Measurements from ENCODE around the gene PMPCB. TPM values are rescaled to one million over a fixed set of nuclear protein-coding genes. Genes with fewer than 3 reads are reported as not detected.

Gene PMPCB
- polyA plus RNA-seq, 1 donor from 2014 or later = 130 TPM

GRCh38 chr7:103314852-103315251, 17.6 kb downstream of the PMPCB start:
- no peaks in the 10 kb centered on the region for H4K20me1 ChIP-seq (ENCODE audit: insufficient read depth)
- no peaks in the 10 kb centered on the region for H3K9me2 ChIP-seq (ENCODE audit: insufficient read depth, low read length)
- peaks cover 35% of the 10 kb centered on the region for H3K36me3 ChIP-seq (ENCODE audit: insufficient read depth, low read length)
- TF ChIP-seq CTCF (IDR thresholded peaks at IDR 0.05; ENCODE audit: poor library complexity, severe bottlenecking) (no peak), EZH2 (IDR thresholded peaks at IDR 0.05; ENCODE audit: borderline replicate concordance, insufficient read depth, low read length, poor library complexity, severe bottlenecking) (no peak), MXI1 (conservative IDR thresholded peaks at IDR 0.05; ENCODE audit: poor library complexity, severe bottlenecking) (no peak), SMC3 (conservative IDR thresholded peaks at IDR 0.05; ENCODE audit: poor library complexity) (no peak), TAF1 (IDR thresholded peaks at IDR 0.05; ENCODE audit: low read depth) (no peak), RAD21 (conservative IDR thresholded peaks at IDR 0.05) (no peak), POLR2AphosphoS5 (IDR thresholded peaks at IDR 0.05) (no peak), EP300 (conservative IDR thresholded peaks at IDR 0.05; ENCODE audit: poor library complexity, severe bottlenecking) (no peak)
- TF ChIP-seq, protein P1, sequence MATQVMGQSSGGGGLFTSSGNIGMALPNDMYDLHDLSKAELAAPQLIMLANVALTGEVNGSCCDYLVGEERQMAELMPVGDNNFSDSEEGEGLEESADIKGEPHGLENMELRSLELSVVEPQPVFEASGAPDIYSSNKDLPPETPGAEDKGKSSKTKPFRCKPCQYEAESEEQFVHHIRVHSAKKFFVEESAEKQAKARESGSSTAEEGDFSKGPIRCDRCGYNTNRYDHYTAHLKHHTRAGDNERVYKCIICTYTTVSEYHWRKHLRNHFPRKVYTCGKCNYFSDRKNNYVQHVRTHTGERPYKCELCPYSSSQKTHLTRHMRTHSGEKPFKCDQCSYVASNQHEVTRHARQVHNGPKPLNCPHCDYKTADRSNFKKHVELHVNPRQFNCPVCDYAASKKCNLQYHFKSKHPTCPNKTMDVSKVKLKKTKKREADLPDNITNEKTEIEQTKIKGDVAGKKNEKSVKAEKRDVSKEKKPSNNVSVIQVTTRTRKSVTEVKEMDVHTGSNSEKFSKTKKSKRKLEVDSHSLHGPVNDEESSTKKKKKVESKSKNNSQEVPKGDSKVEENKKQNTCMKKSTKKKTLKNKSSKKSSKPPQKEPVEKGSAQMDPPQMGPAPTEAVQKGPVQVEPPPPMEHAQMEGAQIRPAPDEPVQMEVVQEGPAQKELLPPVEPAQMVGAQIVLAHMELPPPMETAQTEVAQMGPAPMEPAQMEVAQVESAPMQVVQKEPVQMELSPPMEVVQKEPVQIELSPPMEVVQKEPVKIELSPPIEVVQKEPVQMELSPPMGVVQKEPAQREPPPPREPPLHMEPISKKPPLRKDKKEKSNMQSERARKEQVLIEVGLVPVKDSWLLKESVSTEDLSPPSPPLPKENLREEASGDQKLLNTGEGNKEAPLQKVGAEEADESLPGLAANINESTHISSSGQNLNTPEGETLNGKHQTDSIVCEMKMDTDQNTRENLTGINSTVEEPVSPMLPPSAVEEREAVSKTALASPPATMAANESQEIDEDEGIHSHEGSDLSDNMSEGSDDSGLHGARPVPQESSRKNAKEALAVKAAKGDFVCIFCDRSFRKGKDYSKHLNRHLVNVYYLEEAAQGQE (IDR thresholded peaks at IDR 0.05; ENCODE audit: borderline replicate concordance) = no peak
- H3F3A ChIP-seq (ENCODE audit: insufficient read depth, low read length, poor library complexity, severe bottlenecking) = no peaks in the 10 kb centered on the region
- no peak overlapping the region for H3K27ac ChIP-seq (ENCODE audit: low read length)
- no peaks in the 10 kb centered on the region for H3K9me3 ChIP-seq (ENCODE audit: low read length)
- no peak overlapping the region for H2AFZ ChIP-seq (ENCODE audit: low read depth, low read length)
- H3K9ac ChIP-seq (ENCODE audit: low read length) = no peak overlapping the region
- H3K4me2 ChIP-seq (ENCODE audit: low read length) = no peak overlapping the region
- H3K4me3 ChIP-seq (ENCODE audit: low read length) = no peak overlapping the region
- no peaks in the 10 kb centered on the region for H3K79me2 ChIP-seq (replicated peaks; ENCODE audit: insufficient read depth, low read length)
- no peaks in the 10 kb centered on the region for H3K27me3 ChIP-seq (ENCODE audit: insufficient read depth, low read depth, low read length)

GRCh38 chr7:103316380-103316941, 19.2 kb downstream of the PMPCB start:
- Histone ChIP-seq H2AFZ (ENCODE audit: low read depth, low read length) (no peak overlapping the region), H3K27me3 (ENCODE audit: insufficient read depth, low read depth, low read length) (no peaks in the 10 kb centered on the region), H3K9me2 (ENCODE audit: insufficient read depth, low read length) (no peaks in the 10 kb centered on the region), H3K4me3 (ENCODE audit: low read length) (no peak overlapping the region), H4K20me1 (ENCODE audit: insufficient read depth) (no peaks in the 10 kb centered on the region), H3K9ac (ENCODE audit: low read length) (no peak overlapping the region), H3K36me3 (ENCODE audit: insufficient read depth, low read length) (peaks cover 23% of the 10 kb centered on the region), H3K79me2 (replicated peaks; ENCODE audit: insufficient read depth, low read length) (no peaks in the 10 kb centered on the region), H3K27ac (ENCODE audit: low read length) (no peak overlapping the region), H3K9me3 (ENCODE audit: low read length) (no peaks in the 10 kb centered on the region), H3F3A (ENCODE audit: insufficient read depth, low read length, poor library complexity, severe bottlenecking) (no peaks in the 10 kb centered on the region), H3K4me2 (ENCODE audit: low read length) (no peak overlapping the region)
- TF ChIP-seq EP300 (conservative IDR thresholded peaks at IDR 0.05; ENCODE audit: poor library complexity, severe bottlenecking) (no peak), CTCF (IDR thresholded peaks at IDR 0.05; ENCODE audit: poor library complexity, severe bottlenecking) (no peak), SMC3 (conservative IDR thresholded peaks at IDR 0.05; ENCODE audit: poor library complexity) (no peak), EZH2 (IDR thresholded peaks at IDR 0.05; ENCODE audit: borderline replicate concordance, insufficient read depth, low read length, poor library complexity, severe bottlenecking) (no peak), POLR2AphosphoS5 (IDR thresholded peaks at IDR 0.05) (no peak), MXI1 (conservative IDR thresholded peaks at IDR 0.05; ENCODE audit: poor library complexity, severe bottlenecking) (no peak), TAF1 (IDR thresholded peaks at IDR 0.05; ENCODE audit: low read depth) (no peak), RAD21 (conservative IDR thresholded peaks at IDR 0.05) (no peak)
- TF ChIP-seq, protein P1 (IDR thresholded peaks at IDR 0.05; ENCODE audit: borderline replicate concordance) = no peak
